DOHH2 (cell line): Measurements from ENCODE around the gene ABLIM3.

Experiments
- H3F3A ChIP-seq: fragments of 200-600 bp; sonication (generic), shearing (Covaris generic); 2 replicates; pipeline ENCODE4 v1.6.0; 2016; ENCODE audit warnings: antibody characterized with exemption, mild to moderate bottlenecking; ENCODE audit not compliant: control insufficient read depth, insufficient read depth
- H3K27ac ChIP-seq: fragments of 200-600 bp; sonication (generic); 2 replicates; pipeline ENCODE4 v1.5.1; 2014; ENCODE audit warnings: low read depth, mild to moderate bottlenecking, low read length, moderate library complexity
- H3K27me3 ChIP-seq: fragments of 200-600 bp; sonication (generic); 2 replicates; pipeline ENCODE4 v1.6.1; 2014; ENCODE audit warnings: mild to moderate bottlenecking, low read length, mixed read lengths; ENCODE audit not compliant: control insufficient read depth
- H3K36me3 ChIP-seq: fragments of 200-600 bp; sonication (generic); 2 replicates; pipeline ENCODE4 v1.6.1; 2014; ENCODE audit warnings: mild to moderate bottlenecking, low read length, moderate library complexity, mixed read lengths; ENCODE audit not compliant: control insufficient read depth
- H3K4me1 ChIP-seq: fragments of 200-600 bp; sonication (generic); 2 replicates; pipeline ENCODE4 v1.6.1; 2014; ENCODE audit warnings: mild to moderate bottlenecking, low read length, mixed read lengths; ENCODE audit not compliant: control insufficient read depth
- H3K4me2 ChIP-seq: fragments of 200-600 bp; sonication (generic); 2 replicates; pipeline ENCODE4 v1.6.0; 2014; ENCODE audit warnings: mild to moderate bottlenecking, low read length, moderate library complexity
- H3K4me3 ChIP-seq: fragments of 200-600 bp; sonication (generic); 2 replicates; pipeline ENCODE4 v1.5.1; 2014; ENCODE audit warnings: mild to moderate bottlenecking, low read length, mixed read lengths
- H3K79me2 ChIP-seq: fragments of 200-600 bp; sonication (generic); 2 replicates; pipeline ENCODE4 v1.6.1; 2014; ENCODE audit warnings: mild to moderate bottlenecking, low read length, mixed read lengths; ENCODE audit not compliant: control insufficient read depth
- H3K9me2 ChIP-seq: fragments of 200-600 bp; sonication (generic); replicated peaks from 2 replicates; pipeline ENCODE4 v1.6.1; 2014; ENCODE audit warnings: mild to moderate bottlenecking, low read length, mixed read lengths; ENCODE audit not compliant: control insufficient read depth
- H3K9me3 ChIP-seq: fragments of 200-600 bp; sonication (generic); 2 replicates; pipeline ENCODE4 v1.6.1; 2014; ENCODE audit warnings: antibody characterized with exemption, low read length, mixed read lengths; ENCODE audit not compliant: control insufficient read depth, insufficient read depth
- H4K20me1 ChIP-seq: fragments of 200-600 bp; sonication (generic); 2 replicates; pipeline ENCODE4 v1.6.0; 2014; ENCODE audit warnings: low read depth, mild to moderate bottlenecking, antibody characterized with exemption, low read length, moderate library complexity; ENCODE audit not compliant: control insufficient read depth, insufficient read depth
- EZH2phosphoT487 ChIP-seq: fragments of 200-600 bp; sonication (generic); IDR thresholded peaks from 2 replicates; pipeline ENCODE4 v1.6.1; 2017; ENCODE audit warnings: borderline replicate concordance, mild to moderate bottlenecking, antibody characterized with exemption, low read length, moderate library complexity, mixed read lengths
- TF ChIP-seq, protein P1 (sequence below): fragments of 200-600 bp; sonication (generic); IDR thresholded peaks from one replicate; pipeline ENCODE4 v1.5.1; 2014; ENCODE audit warnings: antibody characterized with exemption, mild to moderate bottlenecking, low read depth, low read length; ENCODE audit not compliant: poor library complexity, severe bottlenecking

The ABLIM3 gene

DNA sequence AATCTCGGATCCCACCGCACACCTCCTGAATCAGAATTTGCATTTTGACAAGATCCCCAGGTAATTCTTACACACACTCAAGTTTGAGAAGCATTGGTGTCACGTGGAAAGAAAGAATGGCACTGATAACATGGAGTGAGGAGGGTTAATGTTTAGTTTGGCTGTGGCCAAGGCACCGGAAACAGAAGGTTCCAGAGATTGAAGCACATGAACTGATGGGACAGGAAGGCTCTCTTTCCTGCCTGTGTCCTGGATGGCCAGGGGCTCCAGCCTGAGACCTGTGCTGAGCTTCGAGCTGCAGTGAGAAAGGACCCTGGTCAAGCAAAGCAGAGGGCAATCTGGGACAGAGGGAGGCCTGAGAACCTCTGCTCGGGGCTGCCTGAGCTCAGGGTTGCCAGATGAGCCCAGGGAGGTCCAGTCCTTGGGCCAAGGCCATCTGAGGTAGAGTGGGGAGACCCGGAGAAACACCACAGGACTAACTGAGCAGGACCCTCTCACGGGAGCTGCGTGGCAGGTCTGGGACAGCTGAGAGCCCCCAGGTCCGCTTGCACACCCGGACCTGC lies 157.6 kb downstream of the ABLIM3 start:
- Histone ChIP-seq H3K4me1 (peaks cover 27% of the 10 kb centered on the region), H3K4me2 (no peak overlapping the region), H3K27ac (no peak overlapping the region), H4K20me1 (no peaks in the 10 kb centered on the region), H3K4me3 (no peak overlapping the region), H3K79me2 (no peaks in the 10 kb centered on the region), H3K36me3 (no peaks in the 10 kb centered on the region), H3K27me3 (0 out of 2 replicates have a peak, but pooled peaks cover under 1% of the 10 kb centered on the region), H3F3A (no peaks in the 10 kb centered on the region), H3K9me3 (no peaks in the 10 kb centered on the region), H3K9me2 (no peaks in the 10 kb centered on the region)
- TF ChIP-seq, protein P1, sequence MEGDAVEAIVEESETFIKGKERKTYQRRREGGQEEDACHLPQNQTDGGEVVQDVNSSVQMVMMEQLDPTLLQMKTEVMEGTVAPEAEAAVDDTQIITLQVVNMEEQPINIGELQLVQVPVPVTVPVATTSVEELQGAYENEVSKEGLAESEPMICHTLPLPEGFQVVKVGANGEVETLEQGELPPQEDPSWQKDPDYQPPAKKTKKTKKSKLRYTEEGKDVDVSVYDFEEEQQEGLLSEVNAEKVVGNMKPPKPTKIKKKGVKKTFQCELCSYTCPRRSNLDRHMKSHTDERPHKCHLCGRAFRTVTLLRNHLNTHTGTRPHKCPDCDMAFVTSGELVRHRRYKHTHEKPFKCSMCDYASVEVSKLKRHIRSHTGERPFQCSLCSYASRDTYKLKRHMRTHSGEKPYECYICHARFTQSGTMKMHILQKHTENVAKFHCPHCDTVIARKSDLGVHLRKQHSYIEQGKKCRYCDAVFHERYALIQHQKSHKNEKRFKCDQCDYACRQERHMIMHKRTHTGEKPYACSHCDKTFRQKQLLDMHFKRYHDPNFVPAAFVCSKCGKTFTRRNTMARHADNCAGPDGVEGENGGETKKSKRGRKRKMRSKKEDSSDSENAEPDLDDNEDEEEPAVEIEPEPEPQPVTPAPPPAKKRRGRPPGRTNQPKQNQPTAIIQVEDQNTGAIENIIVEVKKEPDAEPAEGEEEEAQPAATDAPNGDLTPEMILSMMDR, result no peak
- TF ChIP-seq EZH2phosphoT487, result no peak

- no peaks in the 10 kb centered on the region for H3K9me2 ChIP-seq
Measured at GRCh38 chr5:149299451-149300054, 158.3 kb downstream of the ABLIM3 start.

GRCh38 chr5:149300441-149300840 lies 159.1 kb downstream of the ABLIM3 start:
- H3K27ac ChIP-seq, result no peak overlapping the region
- H3K27me3 ChIP-seq, result peaks cover 11% of the 10 kb centered on the region; the same call in 1 of the 2 replicates
- TF ChIP-seq, protein P1, result no peak
- TF ChIP-seq EZH2phosphoT487, result no peak
- no peak overlapping the region for H3K4me2 ChIP-seq
- H3K4me1 ChIP-seq, result peaks cover 17% of the 10 kb centered on the region
- no peak overlapping the region for H3K4me3 ChIP-seq
- H4K20me1 ChIP-seq, result no peaks in the 10 kb centered on the region
- no peaks in the 10 kb centered on the region for H3K9me3 ChIP-seq
- H3K9me2 ChIP-seq, result no peaks in the 10 kb centered on the region
- H3K79me2 ChIP-seq, result no peaks in the 10 kb centered on the region
- H3K36me3 ChIP-seq, result no peaks in the 10 kb centered on the region
- H3F3A ChIP-seq, result no peaks in the 10 kb centered on the region

More at GRCh38 chr5:149299451-149300054, 158.3 kb downstream of the ABLIM3 start:
- Histone ChIP-seq H4K20me1 (no peaks in the 10 kb centered on the region), H3F3A (no peaks in the 10 kb centered on the region), H3K27ac (no peak overlapping the region), H3K79me2 (no peaks in the 10 kb centered on the region), H3K36me3 (no peaks in the 10 kb centered on the region), H3K9me3 (no peaks in the 10 kb centered on the region), H3K4me1 (peaks cover 26% of the 10 kb centered on the region), H3K27me3 (peaks cover 6% of the 10 kb centered on the region; the same call in 1 of the 2 replicates), H3K4me3 (no peak overlapping the region), H3K4me2 (no peak overlapping the region)
- no peak for TF ChIP-seq EZH2phosphoT487
- TF ChIP-seq, protein P1, result no peak
